Keratinocyte (primary cell): Measurements from ENCODE around the gene ARMC9. TPM values are rescaled to one million over a fixed set of nuclear protein-coding genes. Genes with fewer than 3 reads are reported as not detected.

Experiments
- DNase-seq: peaks from one replicate; pipeline ENCODE4 v3.0.0-alpha.2; 2011; ENCODE audit warnings: low read depth, missing footprints, low spot score
- FAIRE-seq: peaks from 2 replicates; lab custom pipeline; 2011; peaks lifted over from hg19 to GRCh38; lab: Jason Lieb, UNC
- H2AFZ ChIP-seq: 2 replicates; pipeline ENCODE4 v1.6.0; 2012; ENCODE audit warnings: low read length, control low read depth, inconsistent platforms; ENCODE audit not compliant: control insufficient read depth
- H3K27ac ChIP-seq: 2 replicates; pipeline ENCODE4 v1.5.1; 2011; ENCODE audit warnings: low read length; ENCODE audit not compliant: control insufficient read depth, insufficient read depth
- H3K27me3 ChIP-seq: 3 replicates; pipeline ENCODE4 v1.6.0; 2011; ENCODE audit warnings: low read length; ENCODE audit not compliant: control insufficient read depth, insufficient read depth; ENCODE audit errors: extremely low read depth
- H3K36me3 ChIP-seq, 2 experiments: 2 replicates in 1 of 2; 3 replicates in 1 of 2; pipeline ENCODE4 v1.5.1; 2011; ENCODE audit warnings: low read length in 2 of 2, mild to moderate bottlenecking in 1 of 2; ENCODE audit not compliant: control insufficient read depth in 2 of 2, insufficient read depth in 2 of 2; ENCODE audit errors: extremely low read depth in 1 of 2
- H3K4me1 ChIP-seq: 3 replicates; pipeline ENCODE4 v1.5.1; 2011; ENCODE audit warnings: low read length; ENCODE audit not compliant: control insufficient read depth, insufficient read depth; ENCODE audit errors: extremely low read depth
- H3K4me2 ChIP-seq: 3 replicates; pipeline ENCODE4 v1.6.0; 2011; ENCODE audit warnings: low read depth, low read length; ENCODE audit not compliant: control insufficient read depth, insufficient read depth; ENCODE audit errors: extremely low read depth
- H3K4me3 ChIP-seq, 3 experiments: fragments of 200-600 bp in 1 of 3; sonication (generic) in 1 of 3; 2 replicates in 2 of 3; 3 replicates in 1 of 3; pipeline ENCODE4 v1.5.1; 2011 to 2016; ENCODE audit warnings: low read length in 3 of 3, mild to moderate bottlenecking in 3 of 3, control low read depth in 2 of 3, inconsistent platforms in 1 of 3, low read depth in 1 of 3, mixed read lengths in 1 of 3, mixed run types in 1 of 3, moderate library complexity in 1 of 3; ENCODE audit not compliant: control insufficient read depth in 2 of 3, insufficient read depth in 2 of 3; ENCODE audit errors: extremely low read depth in 1 of 3
- H3K79me2 ChIP-seq: 2 replicates; pipeline ENCODE4 v1.6.0; 2012; ENCODE audit warnings: low read length; ENCODE audit not compliant: control insufficient read depth, insufficient read depth
- H3K9ac ChIP-seq: 3 replicates; pipeline ENCODE4 v1.6.0; 2011; ENCODE audit warnings: low read length; ENCODE audit not compliant: control insufficient read depth, insufficient read depth; ENCODE audit errors: extremely low read depth
- H3K9me1 ChIP-seq: 3 replicates; pipeline ENCODE4 v1.6.0; 2011; ENCODE audit warnings: low read length; ENCODE audit not compliant: control insufficient read depth, insufficient read depth; ENCODE audit errors: extremely low read depth
- H3K9me3 ChIP-seq: 2 replicates; pipeline ENCODE4 v1.5.1; 2012; ENCODE audit warnings: low read depth, low read length; ENCODE audit not compliant: control insufficient read depth
- H4K20me1 ChIP-seq: 3 replicates; pipeline ENCODE4 v1.6.0; 2011; ENCODE audit warnings: low read length; ENCODE audit not compliant: control insufficient read depth, insufficient read depth; ENCODE audit errors: extremely low read depth
- EZH2 ChIP-seq: IDR thresholded peaks from one replicate; pipeline ENCODE4 v1.6.1; 2012; ENCODE audit warnings: inconsistent platforms, mild to moderate bottlenecking, low read length, moderate library complexity
- dilution Hi-C: fragments of 300-500 bp; cut with MboI; formaldehyde crosslinking; loops from one replicate; pipeline ENCODE4 v1.7.0; 2020; ENCODE audit warnings: low sequenced_read_pairs; ENCODE audit not compliant: extremely low pct_ligation_motif_present
- polyA plus RNA-seq, 5 experiments: library from polyadenylated mRNA; depleted of rRNA in 3 of 5; stranded (reverse) in 3 of 5; stranded (forward) in 1 of 5; unstranded in 1 of 5; fragments of >200 nt; gene quantifications; 1 replicate in 1 of 5; 2 replicates in 3 of 5; 3 replicates in 1 of 5; pipeline versions ENCODE4 v1.2.1 to v1.2.3, GENCODE V29; 2011 to 2012; ENCODE audit warnings: missing spikeins in 2 of 5, low read depth in 1 of 5, low replicate concordance in 1 of 5
- TF ChIP-seq, protein P1 (sequence below), 3 experiments: IDR thresholded peaks in 1 of 3; conservative IDR thresholded peaks in 1 of 3; optimal IDR thresholded peaks in 1 of 3; 2 replicates in 2 of 3; 3 replicates in 1 of 3; pipeline versions ENCODE3 to v1.5.1; 2011; ENCODE audit warnings: low read length in 3 of 3, mild to moderate bottlenecking in 3 of 3, moderate library complexity in 2 of 3, control low read depth in 1 of 3, inconsistent platforms in 1 of 3; ENCODE audit not compliant: insufficient read depth in 2 of 3; ENCODE audit errors: extremely low read depth in 1 of 3

ARMC9 gene
- polyA plus RNA-seq, 1 donor (not counting 4 experiments of a cell fraction or from before 2014, with no cell fraction given), result 16.2 TPM

DNA sequence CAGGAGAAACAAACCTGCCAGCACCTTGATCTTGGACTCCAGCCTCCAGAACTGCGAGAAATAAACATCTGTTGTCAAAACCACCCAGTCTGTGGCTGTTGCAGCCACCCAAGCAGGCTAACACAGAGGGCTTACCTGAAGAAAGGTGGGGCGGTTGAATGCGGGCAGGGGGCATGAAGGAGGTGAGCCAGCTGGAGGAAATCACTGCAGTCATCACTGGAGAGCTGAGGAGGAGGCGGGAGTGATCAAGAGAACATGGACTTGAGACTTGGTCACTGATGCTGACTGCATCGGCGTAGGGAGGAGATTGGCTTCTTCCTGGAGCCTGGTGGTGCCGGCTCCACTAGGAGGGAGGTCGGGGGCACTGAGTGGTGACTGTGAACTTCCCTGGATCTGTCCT lies 14.6 kb upstream of the ARMC9 start:
- FAIRE-seq, result no peak
- Histone ChIP-seq H4K20me1 (no peaks in the 10 kb centered on the region), H3K4me2 (no peak overlapping the region), H3K27me3 (peaks cover 4% of the 10 kb centered on the region), H3K4me1 (peaks cover 4% of the 10 kb centered on the region), H3K79me2 (no peaks in the 10 kb centered on the region), H3K36me3 (no peaks in the 10 kb centered on the region), H2AFZ (no peak overlapping the region), H3K9ac (no peak overlapping the region), H3K4me3 (no peak overlapping the region), H3K9me1 (no peaks in the 10 kb centered on the region), H3K27ac (no peak overlapping the region), H3K9me3 (no peaks in the 10 kb centered on the region)
- TF ChIP-seq, protein P1, sequence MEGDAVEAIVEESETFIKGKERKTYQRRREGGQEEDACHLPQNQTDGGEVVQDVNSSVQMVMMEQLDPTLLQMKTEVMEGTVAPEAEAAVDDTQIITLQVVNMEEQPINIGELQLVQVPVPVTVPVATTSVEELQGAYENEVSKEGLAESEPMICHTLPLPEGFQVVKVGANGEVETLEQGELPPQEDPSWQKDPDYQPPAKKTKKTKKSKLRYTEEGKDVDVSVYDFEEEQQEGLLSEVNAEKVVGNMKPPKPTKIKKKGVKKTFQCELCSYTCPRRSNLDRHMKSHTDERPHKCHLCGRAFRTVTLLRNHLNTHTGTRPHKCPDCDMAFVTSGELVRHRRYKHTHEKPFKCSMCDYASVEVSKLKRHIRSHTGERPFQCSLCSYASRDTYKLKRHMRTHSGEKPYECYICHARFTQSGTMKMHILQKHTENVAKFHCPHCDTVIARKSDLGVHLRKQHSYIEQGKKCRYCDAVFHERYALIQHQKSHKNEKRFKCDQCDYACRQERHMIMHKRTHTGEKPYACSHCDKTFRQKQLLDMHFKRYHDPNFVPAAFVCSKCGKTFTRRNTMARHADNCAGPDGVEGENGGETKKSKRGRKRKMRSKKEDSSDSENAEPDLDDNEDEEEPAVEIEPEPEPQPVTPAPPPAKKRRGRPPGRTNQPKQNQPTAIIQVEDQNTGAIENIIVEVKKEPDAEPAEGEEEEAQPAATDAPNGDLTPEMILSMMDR (optimal IDR thresholded peaks at IDR 0.05 in 1 of 3, IDR thresholded peaks at IDR 0.05 in 1 of 3, conservative IDR thresholded peaks at IDR 0.05 in 1 of 3; ENCODE audit: extremely low read depth in 1 of 3, insufficient read depth in 2 of 3, low read length in 3 of 3), result no peak
- no peak for TF ChIP-seq EZH2
- dilution Hi-C loops, result no loop called here
- DNase-seq, result no peak

DNA sequence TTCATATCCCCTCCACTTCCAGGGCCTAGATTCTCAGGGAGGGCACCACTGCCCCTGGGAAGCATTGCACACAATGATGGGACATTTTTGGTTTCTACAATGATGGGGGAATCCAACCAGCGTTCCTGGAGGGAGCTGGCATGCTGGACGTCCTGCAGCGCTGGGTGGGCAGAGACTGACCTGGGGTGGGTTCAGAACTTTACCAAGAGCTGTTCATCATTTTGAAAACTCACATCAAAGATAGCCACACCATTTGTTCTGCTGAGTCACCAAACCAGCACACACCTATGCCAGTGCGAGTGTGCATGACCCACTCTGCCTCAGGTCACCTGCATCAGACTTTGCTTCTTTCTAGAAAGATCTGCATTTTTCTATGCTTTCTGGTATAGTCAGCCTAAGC lies 14.1 kb upstream of the ARMC9 start:
- dilution Hi-C loops, result no loop called here

More for the DNA sequence above, 14.1 kb upstream of the ARMC9 start:
- DNase-seq (no peak), FAIRE-seq (no peak)
- Histone ChIP-seq H3K4me1 (peaks cover 4% of the 10 kb centered on the region), H3K9me1 (no peaks in the 10 kb centered on the region), H3K9ac (no peak overlapping the region), H4K20me1 (no peaks in the 10 kb centered on the region), H2AFZ (no peak overlapping the region), H3K9me3 (no peaks in the 10 kb centered on the region), H3K27me3 (peaks cover 9% of the 10 kb centered on the region), H3K4me3 (no peak overlapping the region), H3K27ac (no peak overlapping the region), H3K36me3 (no peaks in the 10 kb centered on the region), H3K79me2 (no peaks in the 10 kb centered on the region), H3K4me2 (no peak overlapping the region)
- TF ChIP-seq, protein P1 (optimal IDR thresholded peaks at IDR 0.05 in 1 of 3, IDR thresholded peaks at IDR 0.05 in 1 of 3, conservative IDR thresholded peaks at IDR 0.05 in 1 of 3; ENCODE audit: extremely low read depth in 1 of 3, insufficient read depth in 2 of 3, low read length in 3 of 3), result no peak
- TF ChIP-seq EZH2, result no peak
